Left renal pelvis (tissue), 4 donors: ENCODE data around the gene KRT73. TPM values are rescaled to one million over a fixed set of nuclear protein-coding genes. Genes with fewer than 3 reads are reported as not detected.

Experiments used
- DNase-seq, 4 donors: peaks; one replicate each; pipeline ENCODE4 v3.0.0-alpha.2; 2013; ENCODE audit warnings: low read depth in 4 of 4, low spot score in 3 of 4
- polyA plus RNA-seq, 4 donors: library from polyadenylated mRNA; unstranded; fragments of 120-200 nt; gene quantifications; one replicate each; pipeline ENCODE4 v1.2.1, GENCODE V29; 2013; ENCODE audit not compliant: insufficient read length in 4 of 4

KRT73 gene
- polyA plus RNA-seq, 4 donors = not detected

DNA sequence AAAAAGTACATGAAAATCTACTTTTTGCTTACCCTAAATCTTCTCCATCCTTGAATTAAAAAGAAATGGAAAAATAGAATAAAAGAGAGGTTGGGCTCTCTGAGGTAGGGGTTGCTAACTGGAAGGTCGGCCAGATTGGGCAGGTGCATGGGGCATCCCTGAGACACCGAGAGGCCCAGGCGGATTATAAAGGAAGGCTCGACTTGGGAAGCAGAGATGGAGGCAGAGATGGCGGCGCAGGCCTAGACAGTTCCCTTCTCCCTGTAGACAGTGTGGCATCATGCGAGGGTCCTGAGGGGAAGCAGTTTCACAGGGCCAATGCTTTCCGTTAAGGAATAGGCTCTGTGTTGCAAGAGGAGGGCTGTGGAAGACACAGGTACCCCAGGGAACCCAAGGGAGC is 41.0 kb downstream of the KRT73 start:
- no peak for DNase-seq

GRCh38 chr12:52575948-52576347 is 42.4 kb downstream of the KRT73 start:
- no peak for DNase-seq

GRCh38 chr12:52575256-52575655 is 43.1 kb downstream of the KRT73 start:
- DNase-seq = no peak

DNA sequence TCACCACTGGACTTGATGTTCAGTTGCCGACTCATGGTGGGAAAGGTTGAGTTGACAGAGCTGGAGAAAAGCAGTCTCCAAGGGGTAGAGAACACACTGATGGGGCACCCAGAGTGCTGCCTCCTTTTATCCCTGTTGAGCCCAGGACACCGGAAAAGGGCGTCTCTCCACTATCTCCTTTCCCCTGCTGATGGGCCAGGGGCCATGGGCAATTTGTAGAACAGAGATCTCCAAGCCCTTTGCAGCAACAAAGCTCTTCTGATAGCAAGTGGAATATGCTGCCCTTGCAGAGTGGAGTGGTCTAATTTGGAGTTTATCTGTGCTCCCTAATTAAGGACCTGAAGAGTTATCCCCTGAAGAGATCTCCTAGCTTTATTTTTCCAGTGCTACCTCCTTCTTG is 44.6 kb downstream of the KRT73 start, which contains the start of gene KRT74:
KRT74 (minus strand) TSS at position 101 of the 400 bp plus-strand sequence; CDS start at position 35, 66 bp downstream.
- DNase-seq = no peak

DNA sequence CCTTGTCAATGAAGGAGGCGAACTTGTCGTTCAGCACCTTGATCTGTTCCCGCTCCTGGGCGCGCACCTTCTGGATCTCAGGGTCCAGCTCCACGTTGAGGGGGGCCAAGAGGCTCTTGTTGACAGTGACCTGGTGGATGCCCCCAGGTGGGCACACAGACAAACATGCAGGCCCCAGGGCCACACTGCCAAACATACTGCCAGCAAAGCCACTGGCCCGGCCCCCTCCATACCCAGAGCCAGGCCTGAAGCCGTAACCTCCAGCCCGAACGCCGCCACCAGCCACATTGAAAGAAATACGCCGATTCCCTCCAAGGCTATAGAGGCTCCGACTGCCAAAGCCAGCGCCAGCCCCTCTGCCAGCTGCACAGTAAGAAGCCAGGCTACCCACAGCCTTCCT is 45.1 kb downstream of the KRT73 start:
- DNase-seq = no peak

GRCh38 chr12:52570511-52570910 is 47.8 kb downstream of the KRT73 start:
- DNase-seq = no peak

- no peak for DNase-seq
These were observed 50.2 kb downstream of the KRT73 start for GRCh38 chr12:52568111-52568510.

DNA sequence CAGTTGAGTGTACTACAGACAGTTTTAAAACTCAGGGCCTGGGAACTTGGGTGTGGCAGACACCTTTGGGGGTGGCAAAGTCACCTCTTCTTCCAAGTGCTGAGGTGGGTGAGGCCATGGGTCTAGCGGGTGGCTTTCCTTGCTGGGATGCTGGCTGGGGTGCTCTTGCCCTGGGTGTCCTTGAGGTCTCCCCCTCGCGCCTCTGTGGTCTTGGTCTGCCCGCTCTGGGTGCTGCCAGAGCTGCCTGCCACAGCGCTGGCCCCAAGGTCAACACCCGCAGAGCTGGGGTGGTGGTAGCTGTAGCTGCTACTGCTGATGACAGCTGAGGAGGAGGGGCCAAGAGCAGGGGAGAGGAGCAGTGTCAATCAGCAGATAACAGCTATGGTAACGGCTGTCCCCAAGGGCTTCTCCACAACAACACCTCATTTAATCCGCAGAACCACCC is 51.5 kb downstream of the KRT73 start:
- no peak for DNase-seq

- no peak for DNase-seq
These were observed 53.8 kb downstream of the KRT73 start for GRCh38 chr12:52564582-52564981.

GRCh38 chr12:52561880-52562449 is 56.4 kb downstream of the KRT73 start:
- DNase-seq = no peak

DNA sequence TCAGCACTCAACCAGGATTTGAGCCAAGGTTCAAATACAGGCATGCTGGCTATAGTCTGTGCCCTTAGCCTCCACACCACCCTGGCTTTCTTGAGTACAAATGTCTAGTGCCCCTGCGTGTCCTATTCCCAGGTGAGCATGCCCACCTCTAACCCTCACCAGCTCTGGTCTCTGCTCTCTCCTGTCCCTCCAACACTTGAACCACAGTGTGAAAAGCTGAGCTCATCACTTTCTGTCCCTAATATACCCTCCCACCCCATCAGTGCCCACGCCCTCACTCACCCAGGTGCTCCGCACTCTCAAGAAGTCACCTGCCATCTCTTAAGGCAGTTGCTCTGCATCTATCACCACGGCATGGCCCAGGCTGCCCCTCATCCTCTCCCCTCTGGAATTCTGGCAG is 58.4 kb downstream of the KRT73 start:
- no peak for DNase-seq

DNA sequence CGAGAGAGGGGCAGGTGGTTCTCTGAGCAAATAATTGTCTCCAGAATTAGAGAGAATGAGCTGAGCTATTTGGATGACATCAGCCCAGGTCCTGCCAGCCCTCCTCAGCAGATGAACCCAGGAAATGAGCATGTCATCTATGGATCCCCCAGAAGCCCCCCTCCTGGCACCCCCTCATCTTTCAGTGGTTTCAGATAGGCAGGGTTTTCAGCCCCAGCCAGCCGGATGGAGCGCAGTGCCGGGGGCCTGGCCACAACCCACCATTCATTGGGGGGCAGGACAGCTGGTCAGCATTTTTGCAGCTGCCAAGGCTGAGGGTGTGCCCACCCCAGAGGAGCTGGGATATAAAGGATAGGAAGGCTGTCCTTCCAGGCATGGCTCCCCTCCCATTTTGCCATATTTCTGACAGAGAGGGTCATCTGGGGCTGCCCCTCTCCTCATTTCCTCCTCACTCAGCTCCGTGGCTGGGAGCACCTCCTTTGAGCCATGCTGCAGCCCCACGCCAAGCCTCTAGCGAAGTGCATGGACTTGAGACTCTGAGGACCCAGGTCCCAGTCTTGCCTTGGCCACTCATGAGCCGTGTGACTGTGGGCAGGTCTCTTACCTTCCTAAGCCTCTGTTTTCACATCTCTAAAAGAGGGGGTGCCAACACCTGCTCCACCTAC is 59.4 kb downstream of the KRT73 start:
- no peak for DNase-seq

Other genes with a start within 250 kb of the KRT73 start
- not detected for gene KRT84, start 232.9 kb downstream of the KRT73 start, polyA plus RNA-seq
- gene KRT82, start 212.2 kb downstream of the KRT73 start, polyA plus RNA-seq = not detected
- not detected for gene KRT75, start 184.2 kb downstream of the KRT73 start, polyA plus RNA-seq
- under 1 TPM in 1 of 4 donors, not detected in 3; 0.22 TPM for gene KRT6B, start 166.4 kb downstream of the KRT73 start, polyA plus RNA-seq
- not detected for gene KRT6C, start 144.8 kb downstream of the KRT73 start, polyA plus RNA-seq
- gene KRT6A, start 125.3 kb downstream of the KRT73 start, polyA plus RNA-seq = under 1 TPM in 1 of 4 donors, not detected in 3; 0.07 TPM
- 1 to 10 TPM in 1 of 4 donors, under 1 TPM in 3; 0.17 to 1.4 (median 0.37) TPM for gene KRT5, start 98.2 kb downstream of the KRT73 start, polyA plus RNA-seq
- gene KRT71, start 65.4 kb downstream of the KRT73 start, polyA plus RNA-seq = under 1 TPM in 1 of 4 donors, not detected in 3; 0.30 TPM
- gene KRT74, start 44.7 kb downstream of the KRT73 start, polyA plus RNA-seq = not detected
- gene KRT72, start 17.1 kb downstream of the KRT73 start, polyA plus RNA-seq = not detected
- not detected for gene KRT2, start 33.7 kb upstream of the KRT73 start, polyA plus RNA-seq
- 1 to 10 TPM in 1 of 4 donors, under 1 TPM in 3; 0.34 to 2.5 (median 0.39) TPM for gene KRT1, start 61.8 kb upstream of the KRT73 start, polyA plus RNA-seq
- gene KRT77, start 85.0 kb upstream of the KRT73 start, polyA plus RNA-seq = not detected
- gene KRT76, start 158.8 kb upstream of the KRT73 start, polyA plus RNA-seq = not detected
- not detected for gene KRT3, start 177.6 kb upstream of the KRT73 start, polyA plus RNA-seq
- 1 to 10 TPM in 1 of 4 donors, under 1 TPM in 3; 0.17 to 2.7 (median 0.65) TPM for gene KRT4, start 195.6 kb upstream of the KRT73 start, polyA plus RNA-seq
- gene KRT79, start 215.8 kb upstream of the KRT73 start, polyA plus RNA-seq = under 1 TPM in 1 of 4 donors, not detected in 3; 0.09 TPM
- gene KRT78, start 230.4 kb upstream of the KRT73 start, polyA plus RNA-seq = not detected